GM18867 (cell line): ENCODE results near the gene OR3A2.
"Not testable (repeated sequence)": the region's sequence is repeated elsewhere in the genome, so short reads cannot be mapped to it uniquely, and the experiment has no call there.

ENCODE experiments used
- ATAC-seq: cut with Tn5 transposase; IDR thresholded peaks from one replicate; pipeline ENCODE4 v1.9.1; 2021; ENCODE audit warnings: mild to moderate bottlenecking, moderate library complexity; ENCODE audit not compliant: unreplicated experiment

Gene OR3A2

DNA sequence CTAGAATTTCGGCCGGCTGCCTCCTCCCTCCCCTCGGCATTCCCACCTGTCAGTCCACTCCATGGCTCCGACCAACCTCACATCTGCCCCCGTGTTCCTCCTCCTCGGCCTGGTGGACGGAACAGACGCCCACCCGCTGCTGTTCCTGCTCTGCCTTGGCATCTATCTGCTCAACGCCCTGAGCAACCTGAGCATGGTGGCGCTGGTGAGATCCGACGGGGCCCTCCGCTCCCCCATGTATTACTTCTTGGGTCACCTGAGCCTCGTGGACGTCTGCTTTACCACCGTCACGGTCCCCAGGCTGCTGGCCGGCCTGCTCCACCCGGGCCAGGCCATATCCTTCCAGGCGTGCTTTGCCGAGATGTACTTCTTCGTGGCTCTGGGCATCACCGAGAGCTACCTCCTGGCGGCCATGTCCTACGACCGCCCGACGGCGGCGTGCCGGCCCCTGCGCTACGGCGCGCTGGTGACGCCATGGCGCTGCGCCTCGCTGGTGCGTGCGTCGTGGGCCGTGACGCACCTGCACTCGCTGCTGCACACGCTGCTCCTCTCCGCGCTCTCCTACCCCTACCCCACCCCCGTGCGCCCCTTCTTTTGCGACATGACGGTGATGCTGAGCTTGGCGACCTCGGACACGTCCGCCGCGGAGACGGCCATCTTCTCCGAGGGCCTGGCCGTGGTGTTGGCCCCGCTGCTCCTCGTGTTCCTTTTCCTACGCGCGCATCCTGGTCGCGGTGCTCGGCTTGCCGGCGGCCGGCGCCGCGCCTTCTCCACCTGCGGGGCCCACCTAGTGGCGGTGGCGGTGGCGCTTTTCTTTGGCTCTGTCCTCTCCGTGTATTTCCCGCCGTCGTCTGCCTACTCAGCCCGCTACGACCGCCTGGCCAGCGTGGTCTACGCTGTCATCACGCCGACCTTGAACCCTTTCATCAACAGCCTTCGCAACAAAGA is at the start of gene OR3A2:
Gene OR3A2, minus strand, starts transcription at position 440 of the 948 bp plus-strand sequence.
- no peak for ATAC-seq

DNA sequence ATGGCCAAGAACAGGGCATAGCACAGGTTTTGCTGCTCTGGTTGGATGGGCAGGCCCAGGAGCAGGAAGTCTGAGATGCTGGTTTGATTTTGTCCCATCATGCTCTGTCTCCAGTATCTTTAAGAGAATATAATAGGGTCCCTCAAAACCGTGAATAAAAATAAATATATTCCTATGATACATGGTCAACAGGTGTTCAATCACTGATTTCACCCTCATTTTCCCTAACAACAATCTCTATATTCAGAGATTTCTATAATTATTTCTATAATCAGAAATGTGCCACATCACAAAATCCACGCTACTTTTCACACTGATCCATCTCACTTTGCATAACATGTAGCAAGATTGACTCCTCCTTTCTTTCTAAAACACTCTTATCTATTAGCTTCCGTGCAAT is 47.6 kb upstream of the OR3A2 start, which contains the start of gene OR1E2:
Gene OR1E2, minus strand, starts transcription at position 101 of the 400 bp plus-strand sequence. Its CDS starts 0 bp downstream, at position 101.
- no peak for ATAC-seq

DNA sequence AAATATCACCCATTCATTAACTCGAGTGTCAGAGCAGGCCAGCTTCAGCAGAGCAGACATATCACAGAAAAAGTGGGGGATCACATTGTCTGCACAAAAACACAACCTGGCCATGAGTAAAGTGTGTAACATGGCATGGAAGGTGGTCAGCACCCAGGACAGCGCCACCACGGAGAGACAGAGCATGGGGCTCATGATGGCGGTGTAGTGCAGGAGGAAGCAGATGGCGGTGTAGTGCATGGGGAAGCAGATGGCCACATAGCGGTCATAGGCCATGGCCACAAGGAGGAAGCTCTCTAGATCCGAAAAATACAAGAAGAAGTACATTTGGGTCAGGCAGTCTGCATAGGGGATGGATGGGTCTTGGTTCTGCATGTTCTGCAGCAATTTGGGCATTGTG is 47.1 kb upstream of the OR3A2 start:
- ATAC-seq, result not testable (repeated sequence)

DNA sequence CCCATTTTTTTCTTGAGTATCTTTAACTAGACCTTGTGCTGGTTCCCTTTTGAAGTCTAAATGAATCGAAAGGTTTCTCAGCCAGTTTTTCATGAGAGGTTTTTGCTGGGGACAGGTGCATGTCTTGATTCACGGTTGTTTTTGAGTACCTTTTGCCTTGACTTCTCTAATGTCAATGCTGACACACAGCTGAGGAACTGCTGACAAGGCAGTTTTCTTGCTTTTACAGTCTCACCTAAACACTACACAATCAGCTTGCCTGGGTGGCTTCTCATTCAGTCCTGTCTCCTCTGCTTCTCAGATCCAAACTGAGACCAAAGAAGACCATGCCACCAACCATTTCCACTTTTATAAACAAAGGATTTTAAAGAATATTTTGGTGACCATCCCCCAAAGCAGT is 32.1 kb upstream of the OR3A2 start:
- no peak for ATAC-seq

DNA sequence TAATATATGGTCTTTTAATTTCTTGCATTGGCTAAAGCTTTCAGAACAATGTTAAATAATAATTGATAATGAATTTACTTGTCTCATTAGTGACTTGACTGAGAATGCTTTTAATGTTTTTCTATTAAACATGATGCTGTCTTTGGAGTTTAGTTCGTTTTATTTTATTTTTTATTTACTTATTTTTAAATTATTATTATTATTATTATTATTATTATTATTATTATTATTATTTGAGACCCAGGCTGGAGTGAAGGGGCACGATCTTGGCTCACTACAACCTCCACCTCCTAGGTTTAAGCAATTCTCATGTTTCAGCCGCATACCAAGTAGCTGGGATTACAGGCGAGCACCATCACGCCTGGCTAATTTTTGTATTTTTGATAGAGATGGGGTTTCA is 29.5 kb upstream of the OR3A2 start:
- no peak for ATAC-seq

DNA sequence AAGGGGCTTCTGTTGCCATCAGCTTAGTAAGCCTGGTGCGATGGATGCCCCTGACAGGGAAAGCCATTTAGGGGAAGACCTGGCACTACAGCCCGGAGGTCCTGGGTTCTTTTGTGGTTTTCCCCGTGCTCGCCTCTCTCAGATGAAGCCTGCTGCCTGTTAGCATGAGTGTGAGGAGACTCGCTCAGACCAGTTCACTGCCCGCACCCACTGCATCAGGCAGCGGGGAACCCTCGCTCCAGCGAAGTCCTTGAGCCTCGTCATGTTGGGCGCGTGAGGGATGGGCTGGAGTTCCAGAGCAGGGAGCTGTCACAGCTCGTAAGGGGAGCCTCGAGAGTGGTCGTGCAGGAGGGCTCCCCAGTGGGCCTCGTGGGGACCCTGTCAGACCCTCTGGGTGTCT is 26.1 kb upstream of the OR3A2 start:
- ATAC-seq, result not testable (repeated sequence)

DNA sequence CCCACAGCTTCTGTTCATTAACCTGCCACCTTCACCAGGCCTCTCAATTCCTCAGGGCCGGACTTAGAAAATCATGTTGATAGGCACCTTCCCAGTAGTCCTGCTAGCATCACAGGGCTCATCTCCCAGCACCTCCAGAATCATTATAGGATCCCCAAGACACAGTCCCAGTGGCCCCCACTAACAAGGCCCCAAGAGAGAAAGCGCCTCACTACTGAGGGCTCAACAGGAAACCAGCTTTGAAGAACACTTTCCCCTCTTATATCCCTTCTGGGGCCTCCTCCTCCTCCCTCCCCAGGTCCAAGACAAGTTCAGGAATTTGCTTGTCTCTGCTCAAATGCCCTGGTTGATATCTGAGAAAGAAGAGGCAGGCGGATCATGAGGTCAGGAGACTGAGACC is 25.0 kb upstream of the OR3A2 start, which contains the start of gene OR3A3:
Gene OR3A3, plus strand, starts transcription at position 301 of the 400 bp plus-strand sequence.
- no peak for ATAC-seq

DNA sequence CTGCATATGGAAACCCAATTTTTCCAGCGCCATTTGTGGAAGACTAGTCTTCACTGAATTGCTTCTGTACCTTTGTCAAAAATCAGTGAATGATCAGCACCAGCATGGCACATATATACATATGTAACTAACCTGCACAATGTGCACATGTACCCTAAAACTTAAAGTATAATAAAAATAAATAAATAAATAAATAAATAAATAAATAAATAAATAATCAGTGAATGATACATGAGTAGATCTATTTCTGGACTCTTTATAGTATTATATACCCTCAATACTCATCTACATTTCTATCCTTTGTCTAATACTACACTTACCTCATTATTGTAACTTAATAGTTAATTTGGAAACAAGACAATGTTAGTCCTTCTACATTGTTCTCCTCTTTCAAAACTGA is 17.7 kb upstream of the OR3A2 start:
- ATAC-seq, result not testable (repeated sequence)

DNA sequence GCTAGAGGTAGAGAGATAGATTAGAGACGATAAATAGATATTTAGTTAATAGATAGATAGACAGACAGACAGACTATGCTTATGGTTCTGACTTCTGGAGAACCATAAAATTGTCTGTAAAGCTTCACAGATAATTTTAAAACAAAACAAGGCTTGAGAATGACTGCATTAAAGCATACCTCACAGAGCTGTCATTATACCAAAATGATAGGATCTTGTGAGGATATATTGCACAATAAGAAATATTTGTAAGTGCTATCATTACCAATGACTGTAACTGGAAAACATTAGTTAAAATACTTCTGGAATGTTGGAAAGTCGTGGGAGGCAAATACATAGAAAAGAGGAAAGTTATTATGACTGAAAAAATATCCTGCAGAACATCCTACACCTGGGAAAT is 15.7 kb upstream of the OR3A2 start:
- ATAC-seq, result no peak

DNA sequence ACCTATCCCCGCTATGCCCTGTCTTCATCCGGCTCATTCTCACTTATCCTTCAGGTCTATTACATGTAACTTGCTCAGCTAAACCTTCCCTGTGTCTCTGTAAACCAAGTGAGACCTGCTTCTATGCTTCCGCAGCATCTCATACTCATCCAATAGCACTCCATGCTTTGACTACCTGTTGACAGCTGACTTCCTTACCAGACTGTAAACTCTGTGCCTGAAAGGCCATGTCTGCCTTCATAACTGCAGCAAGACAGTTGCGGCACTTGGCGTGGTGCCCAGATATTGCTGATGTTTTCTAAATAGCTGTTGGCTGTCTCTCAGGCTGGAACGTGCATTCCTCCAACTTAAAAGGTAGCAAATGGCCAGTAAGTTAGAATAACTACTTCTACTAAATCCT is 13.9 kb upstream of the OR3A2 start:
- no peak for ATAC-seq

DNA sequence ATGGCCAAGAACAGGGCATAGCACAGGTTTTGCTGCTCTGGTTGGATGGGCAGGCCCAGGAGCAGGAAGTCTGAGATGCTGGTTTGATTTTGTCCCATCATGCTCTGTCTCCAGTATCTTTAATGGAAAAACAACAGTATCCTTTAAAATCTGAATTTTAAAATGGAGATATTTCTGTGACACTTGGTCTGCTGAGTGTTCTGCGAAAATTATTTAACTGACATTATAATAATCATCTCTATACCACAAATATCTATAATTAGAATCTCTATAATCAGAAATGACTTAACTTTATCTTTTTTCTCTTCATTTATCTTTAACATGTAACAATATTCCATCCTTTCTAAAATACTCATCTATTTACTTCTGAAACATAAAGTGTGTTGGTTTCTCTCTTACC is 12.2 kb upstream of the OR3A2 start, which contains the start of gene OR1E1:
Gene OR1E1, minus strand, starts transcription at position 101 of the 400 bp plus-strand sequence. Its CDS starts 0 bp downstream, at position 101.
- ATAC-seq, result no peak

DNA sequence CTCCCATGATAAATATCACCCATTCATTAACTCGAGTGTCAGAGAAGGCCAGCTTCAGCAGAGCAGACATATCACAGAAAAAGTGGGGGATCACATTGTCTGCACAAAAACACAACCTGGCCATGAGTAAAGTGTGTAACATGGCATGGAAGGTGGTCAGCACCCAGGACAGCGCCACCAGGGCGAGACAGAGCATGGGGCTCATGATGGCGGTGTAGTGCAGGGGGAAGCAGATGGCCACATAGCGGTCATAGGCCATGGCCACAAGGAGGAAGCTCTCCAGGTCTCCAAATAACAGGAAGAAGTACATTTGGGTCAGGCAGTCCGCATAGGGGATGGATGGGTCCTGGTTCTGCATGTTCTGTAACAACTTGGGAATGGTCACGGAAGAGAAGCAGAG is 11.7 kb upstream of the OR3A2 start:
- ATAC-seq, result not testable (repeated sequence)

DNA sequence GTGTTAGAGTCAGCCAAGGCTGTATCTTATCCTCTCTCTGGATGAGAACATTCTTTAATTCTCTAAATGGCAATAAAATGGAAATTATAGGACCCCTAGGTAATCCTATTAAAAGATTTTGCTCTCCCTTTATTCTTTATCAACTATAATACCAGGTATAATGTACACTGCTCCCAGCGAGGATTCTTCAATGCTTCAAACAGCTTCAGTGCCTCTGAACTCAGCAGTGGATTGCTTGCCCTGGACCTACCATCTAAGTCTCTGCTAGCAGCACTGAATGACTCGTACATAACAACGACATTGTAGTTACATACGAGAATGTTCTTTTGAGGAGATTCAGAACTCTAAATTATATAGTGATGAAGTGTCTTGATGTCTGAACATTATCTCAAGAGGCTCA is 3.7 kb upstream of the OR3A2 start:
- ATAC-seq, result no peak

DNA sequence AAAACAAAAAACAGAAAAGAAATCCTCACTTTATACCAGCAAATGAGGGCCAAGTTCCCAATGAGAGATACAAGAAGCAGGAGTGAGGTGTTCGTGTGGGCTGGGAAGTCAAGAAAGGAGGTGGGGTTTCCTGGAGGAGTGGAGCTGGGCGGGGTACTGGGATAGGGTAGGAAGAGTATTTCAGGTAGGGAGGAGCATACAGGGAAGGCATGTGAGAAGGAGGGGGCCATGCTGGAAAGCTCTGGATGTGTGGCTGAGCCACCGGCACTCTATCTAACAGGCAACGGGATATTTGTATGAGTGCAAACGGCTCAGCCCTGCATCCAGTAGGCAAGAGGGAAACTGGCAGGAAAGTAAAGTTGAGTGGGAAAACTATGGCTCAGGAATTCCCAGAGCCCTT is 4.2 kb downstream of the OR3A2 start:
- no peak for ATAC-seq

DNA sequence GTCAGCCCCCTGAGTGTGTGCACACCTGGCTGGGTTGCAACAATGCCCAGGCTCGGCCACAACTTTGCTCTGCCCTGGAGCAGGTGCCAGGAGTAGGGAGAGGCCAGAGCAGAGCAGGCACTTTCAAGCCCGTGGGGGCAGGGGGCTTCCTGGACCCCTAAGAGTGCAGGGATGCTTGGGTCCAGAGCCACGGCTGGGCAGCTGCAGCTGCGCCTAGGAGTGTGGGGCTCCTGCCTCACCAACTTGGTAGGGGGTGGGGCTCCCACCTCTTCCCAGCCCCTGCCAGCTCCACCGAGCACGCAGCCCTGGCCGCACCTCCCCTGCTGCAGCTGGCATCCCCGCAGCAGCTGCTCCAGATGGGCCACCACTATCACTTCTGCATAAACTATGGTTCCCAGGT is 7.8 kb downstream of the OR3A2 start:
- no peak for ATAC-seq

DNA sequence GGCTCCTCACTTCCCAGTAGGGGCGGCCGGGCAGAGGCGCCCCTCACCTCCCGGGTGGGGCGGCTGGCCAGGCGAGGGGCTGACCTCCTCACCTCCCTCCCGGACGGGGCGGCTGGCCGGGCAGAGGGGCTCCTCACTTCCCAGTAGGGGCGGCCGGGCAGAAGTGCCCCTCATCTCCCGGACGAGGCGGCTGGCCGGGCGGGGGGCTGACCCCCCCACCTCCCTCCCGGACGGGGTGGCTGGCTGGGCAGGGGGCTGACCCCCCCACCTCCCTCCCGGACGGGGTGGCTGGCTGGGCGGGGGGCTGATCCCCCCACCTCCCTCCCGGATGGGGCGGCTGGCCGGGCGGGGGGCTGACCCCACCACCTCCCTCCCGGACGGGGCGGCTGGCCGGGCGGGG is 14.9 kb downstream of the OR3A2 start:
- ATAC-seq, result not testable (repeated sequence)

DNA sequence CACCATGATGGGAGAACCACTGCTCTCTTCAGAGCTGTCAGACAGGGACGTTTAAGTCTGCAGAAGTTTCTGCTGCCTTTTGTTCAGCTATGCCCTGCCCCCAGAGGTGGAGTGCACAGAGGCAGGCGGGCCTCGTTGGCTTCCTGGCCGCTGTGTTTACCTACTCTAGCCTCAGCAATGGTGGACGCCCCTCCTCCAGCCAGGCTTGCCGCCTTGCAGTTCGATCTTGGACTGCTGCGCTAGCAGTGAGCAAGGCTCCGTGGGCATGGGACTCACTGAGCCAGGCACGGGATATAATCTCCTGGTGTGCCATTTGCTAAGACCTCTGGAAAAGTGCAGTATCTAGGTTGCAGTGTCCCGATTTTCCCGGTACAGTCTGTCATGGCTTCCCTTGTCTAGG is 43.3 kb downstream of the OR3A2 start:
- not testable (repeated sequence) for ATAC-seq

DNA sequence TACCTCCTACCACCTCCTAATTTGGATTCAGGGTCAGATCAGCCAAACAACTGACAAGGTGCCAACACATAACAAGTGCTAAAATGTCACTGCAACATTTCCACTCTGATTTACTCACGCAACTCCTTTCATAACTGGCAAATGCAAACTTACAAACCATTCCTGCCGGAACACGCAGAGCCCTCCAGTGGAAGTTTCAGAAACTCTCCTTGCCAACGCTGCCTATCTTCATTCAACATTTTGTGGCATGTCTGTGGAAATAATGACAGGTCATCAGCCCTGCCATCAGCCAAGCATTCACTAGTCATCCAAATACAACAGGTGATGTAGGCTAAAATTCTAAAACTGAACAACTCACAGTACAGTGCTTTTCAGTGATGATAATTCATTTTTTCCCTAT is 50.2 kb downstream of the OR3A2 start:
- ATAC-seq, result no peak

DNA sequence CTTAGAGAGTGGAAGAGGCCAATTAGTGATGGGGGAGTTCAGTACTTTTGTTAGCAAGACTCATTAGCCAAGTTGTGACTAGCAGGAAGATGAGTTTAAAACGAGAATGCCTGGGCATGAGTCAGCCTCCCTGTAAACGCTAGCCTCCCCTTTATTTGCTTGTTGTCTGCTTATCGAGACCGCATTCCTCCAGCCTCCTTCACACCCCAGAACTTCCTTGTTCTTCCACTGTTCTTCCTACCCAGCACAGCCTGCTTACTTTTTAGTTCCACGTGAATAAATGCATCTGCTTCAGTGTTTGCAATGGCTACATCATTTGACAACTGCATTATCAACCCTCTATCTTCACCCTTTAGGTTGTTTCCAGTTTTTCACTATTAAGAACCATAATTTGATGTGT is 67.8 kb downstream of the OR3A2 start:
- no peak for ATAC-seq

DNA sequence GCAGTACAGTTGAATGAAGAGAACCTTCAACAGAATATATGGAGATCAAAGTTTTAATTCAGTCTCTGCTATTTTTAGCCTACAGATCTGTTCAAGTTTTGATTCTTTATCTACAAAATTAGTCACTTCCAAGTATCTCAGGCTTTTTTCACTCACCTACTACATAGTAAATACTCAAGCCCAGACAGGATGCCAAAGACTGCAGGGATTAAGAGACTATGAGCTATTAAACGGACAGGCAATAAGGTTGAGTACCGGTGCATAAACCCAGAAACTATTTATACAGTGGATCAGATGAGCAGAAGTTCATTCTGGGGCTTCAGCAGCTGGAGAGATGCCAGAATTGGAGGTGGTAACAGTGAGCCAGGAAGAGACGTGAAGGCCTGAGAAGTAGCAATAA is 69.3 kb downstream of the OR3A2 start:
- no peak for ATAC-seq

DNA sequence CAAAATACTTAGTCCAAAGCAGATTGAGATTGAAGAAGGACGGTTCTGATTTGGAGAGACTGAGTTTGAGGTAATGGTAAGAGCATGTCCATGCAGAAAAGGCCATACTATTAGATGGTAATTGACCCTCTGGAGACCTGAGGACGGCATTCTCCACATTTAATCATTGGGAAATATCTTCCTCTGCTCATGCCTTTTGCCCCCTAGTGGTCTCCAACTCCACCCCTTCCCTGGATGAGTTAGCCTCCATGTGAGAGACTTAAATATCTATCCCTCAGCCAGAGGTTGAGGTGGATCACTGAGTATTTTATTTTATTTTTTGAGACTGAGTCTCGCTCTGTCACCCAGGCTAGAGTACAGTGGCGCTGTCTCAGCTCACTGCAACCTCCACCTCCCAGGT is 77.5 kb downstream of the OR3A2 start:
- ATAC-seq, result no peak

DNA sequence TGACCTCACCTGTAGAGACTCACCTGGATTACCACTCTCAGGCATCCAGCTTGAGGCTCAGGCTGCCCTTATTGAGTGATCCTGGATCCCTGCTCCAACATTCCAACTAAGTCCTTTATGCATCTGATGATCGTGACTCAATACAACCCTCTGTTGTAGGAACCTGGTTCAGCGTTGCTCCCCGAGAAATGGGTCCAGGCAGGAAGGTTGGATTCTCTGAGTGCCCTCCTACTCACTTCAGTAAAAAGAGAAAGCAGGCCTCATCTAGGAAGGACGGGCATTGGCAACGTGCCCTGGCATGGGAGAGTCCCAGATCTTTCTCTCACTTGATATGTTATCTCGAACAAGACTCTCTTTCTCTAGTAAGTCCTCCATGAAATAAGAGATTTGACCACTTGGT is 87.8 kb downstream of the OR3A2 start, which contains the start of gene OR3A1:
Gene OR3A1, minus strand, starts transcription at position 101 of the 400 bp plus-strand sequence. CDS start 5,778 bp downstream, outside the sequence.
- ATAC-seq, result no peak
